Measurements from ENCODE around the gene DNAL4. TPM values are rescaled to one million over a fixed set of nuclear protein-coding genes. Genes with fewer than 3 reads are reported as not detected.
A peak's percentile ranks its signal among the peaks of the same experiment; 100 is the strongest.

The DNAL4 gene
- total and polyA plus RNA-seq, 4 donors: 8.2 to 14.3 (median 9.8) TPM

DNA sequence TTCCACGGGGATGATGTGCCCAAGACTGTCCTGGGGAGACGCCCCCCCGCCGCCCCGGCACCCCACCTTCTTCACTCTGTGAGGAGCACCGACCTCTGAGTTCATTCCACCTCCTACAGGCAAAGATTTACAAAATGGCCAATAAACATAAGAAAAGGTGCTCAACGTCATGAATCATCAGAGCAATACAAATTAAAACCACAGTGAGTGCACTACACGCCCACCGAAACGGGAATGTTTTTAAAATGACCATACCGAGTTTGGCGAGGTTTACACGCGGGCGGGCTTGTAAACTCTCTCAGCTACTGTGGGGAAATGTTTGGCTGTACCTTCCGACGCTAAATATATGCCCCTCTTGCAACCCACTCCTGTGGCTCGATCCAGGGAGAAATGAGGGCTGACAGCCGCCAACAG, 42.0 kb upstream of the DNAL4 start:
- 76 to 77% methylated on average over 19 of the region's 19 CpGs for WGBS, 2 donors
- Histone ChIP-seq H3K27me3 (ENCODE audit: control insufficient read depth in 1 of 2, insufficient read depth in 2 of 2, low read length in 1 of 2) (no peaks in the 10 kb centered on the region), H3K36me3 (ENCODE audit: control insufficient read depth in 1 of 2, insufficient read depth in 2 of 2, low read length in 1 of 2) (no peaks in the 10 kb centered on the region), H3K27ac (ENCODE audit: low read depth in 1 of 2, low read length in 2 of 2) (no peak overlapping the region), H3K9me3 (ENCODE audit: control insufficient read depth, low read length) (no peaks in the 10 kb centered on the region), H3K4me1 (ENCODE audit: control insufficient read depth in 1 of 2, insufficient read depth in 2 of 2, low read length in 2 of 2) (no peaks in the 10 kb centered on the region), H3K4me3 (ENCODE audit: low read length in 2 of 2) (no peak overlapping the region)
- ATAC-seq (ENCODE audit: low FRiP score) (no peak), DNase-seq (no peak)
- intact Hi-C loops (cut with DNase I): no loop called here

DNA sequence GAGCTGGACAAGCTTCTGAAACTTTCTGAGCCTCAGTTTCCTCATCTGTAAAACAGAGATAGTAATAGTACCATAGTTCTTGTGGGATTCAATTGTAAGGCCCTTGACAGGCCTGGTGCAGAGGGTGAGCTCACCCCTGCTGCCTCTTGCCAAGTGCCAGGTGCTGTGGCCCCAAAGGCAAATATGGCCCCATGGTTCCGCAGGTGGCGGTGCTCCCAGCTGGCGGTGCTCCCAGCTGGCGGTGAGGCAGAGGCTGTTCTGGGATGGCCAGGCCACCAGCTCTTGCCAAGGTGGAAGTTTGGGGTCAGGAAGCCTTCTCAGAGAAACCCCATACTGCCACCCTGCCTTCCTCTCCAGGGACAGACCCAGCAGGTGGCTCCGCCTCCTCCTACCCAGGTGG, 41.0 kb upstream of the DNAL4 start:
- Histone ChIP-seq H3K4me3 (ENCODE audit: low read length in 2 of 2) (no peak overlapping the region), H3K27ac (ENCODE audit: low read depth in 1 of 2, low read length in 2 of 2) (no peak overlapping the region), H3K27me3 (ENCODE audit: control insufficient read depth in 1 of 2, insufficient read depth in 2 of 2, low read length in 1 of 2) (no peaks in the 10 kb centered on the region), H3K9me3 (ENCODE audit: control insufficient read depth, low read length) (no peaks in the 10 kb centered on the region), H3K4me1 (ENCODE audit: control insufficient read depth in 1 of 2, insufficient read depth in 2 of 2, low read length in 2 of 2) (no peaks in the 10 kb centered on the region), H3K36me3 (ENCODE audit: control insufficient read depth in 1 of 2, insufficient read depth in 2 of 2, low read length in 1 of 2) (no peaks in the 10 kb centered on the region)
- DNase-seq (peak in 1 of 2 donors; percentile 27), ATAC-seq (ENCODE audit: low FRiP score) (no peak)
- whole genome bisulfite sequencing, 2 donors: 91 to 95% methylated on average over 5 of the region's 5 CpGs
- intact Hi-C loops (cut with DNase I): no loop called here

GRCh38 chr22:38834215-38834953, 40.4 kb upstream of the DNAL4 start:
- no peaks in the 10 kb centered on the region for H3K9me3 ChIP-seq (ENCODE audit: control insufficient read depth, low read length)

GRCh38 chr22:38833061-38833460, 39.1 kb upstream of the DNAL4 start:
- intact Hi-C loops (cut with DNase I): no loop called here
- no peaks in the 10 kb centered on the region for H3K27me3 ChIP-seq (ENCODE audit: control insufficient read depth in 1 of 2, insufficient read depth in 2 of 2, low read length in 1 of 2)
- no peaks in the 10 kb centered on the region for H3K9me3 ChIP-seq (ENCODE audit: control insufficient read depth, low read length)
- ATAC-seq (ENCODE audit: low FRiP score) (no peak), DNase-seq (peak in 1 of 2 donors; percentile 22)
- H3K36me3 ChIP-seq (ENCODE audit: control insufficient read depth in 1 of 2, insufficient read depth in 2 of 2, low read length in 1 of 2): no peaks in the 10 kb centered on the region
- H3K27ac ChIP-seq (ENCODE audit: low read depth in 1 of 2, low read length in 2 of 2): no peak overlapping the region
- H3K4me3 ChIP-seq (ENCODE audit: low read length in 2 of 2): no peak overlapping the region
- no peaks in the 10 kb centered on the region for H3K4me1 ChIP-seq (ENCODE audit: control insufficient read depth in 1 of 2, insufficient read depth in 2 of 2, low read length in 2 of 2)
- 81 to 87% methylated on average over 3 of the region's 3 CpGs for WGBS, 2 donors

More at GRCh38 chr22:38834215-38834953, 40.4 kb upstream of the DNAL4 start:
- Histone ChIP-seq H3K36me3 (ENCODE audit: control insufficient read depth in 1 of 2, insufficient read depth in 2 of 2, low read length in 1 of 2) (no peaks in the 10 kb centered on the region), H3K4me3 (ENCODE audit: low read length in 2 of 2) (no peak overlapping the region), H3K27ac (ENCODE audit: low read depth in 1 of 2, low read length in 2 of 2) (no peak overlapping the region), H3K4me1 (ENCODE audit: control insufficient read depth in 1 of 2, insufficient read depth in 2 of 2, low read length in 2 of 2) (no peaks in the 10 kb centered on the region), H3K27me3 (ENCODE audit: control insufficient read depth in 1 of 2, insufficient read depth in 2 of 2, low read length in 1 of 2) (no peaks in the 10 kb centered on the region)
- WGBS, 2 donors: 87 to 94% methylated on average over 13 of the region's 13 CpGs
- intact Hi-C loops (cut with DNase I): no loop called here
- ATAC-seq (ENCODE audit: low FRiP score) (no peak), DNase-seq (peak; percentile 12 to 27)

DNA sequence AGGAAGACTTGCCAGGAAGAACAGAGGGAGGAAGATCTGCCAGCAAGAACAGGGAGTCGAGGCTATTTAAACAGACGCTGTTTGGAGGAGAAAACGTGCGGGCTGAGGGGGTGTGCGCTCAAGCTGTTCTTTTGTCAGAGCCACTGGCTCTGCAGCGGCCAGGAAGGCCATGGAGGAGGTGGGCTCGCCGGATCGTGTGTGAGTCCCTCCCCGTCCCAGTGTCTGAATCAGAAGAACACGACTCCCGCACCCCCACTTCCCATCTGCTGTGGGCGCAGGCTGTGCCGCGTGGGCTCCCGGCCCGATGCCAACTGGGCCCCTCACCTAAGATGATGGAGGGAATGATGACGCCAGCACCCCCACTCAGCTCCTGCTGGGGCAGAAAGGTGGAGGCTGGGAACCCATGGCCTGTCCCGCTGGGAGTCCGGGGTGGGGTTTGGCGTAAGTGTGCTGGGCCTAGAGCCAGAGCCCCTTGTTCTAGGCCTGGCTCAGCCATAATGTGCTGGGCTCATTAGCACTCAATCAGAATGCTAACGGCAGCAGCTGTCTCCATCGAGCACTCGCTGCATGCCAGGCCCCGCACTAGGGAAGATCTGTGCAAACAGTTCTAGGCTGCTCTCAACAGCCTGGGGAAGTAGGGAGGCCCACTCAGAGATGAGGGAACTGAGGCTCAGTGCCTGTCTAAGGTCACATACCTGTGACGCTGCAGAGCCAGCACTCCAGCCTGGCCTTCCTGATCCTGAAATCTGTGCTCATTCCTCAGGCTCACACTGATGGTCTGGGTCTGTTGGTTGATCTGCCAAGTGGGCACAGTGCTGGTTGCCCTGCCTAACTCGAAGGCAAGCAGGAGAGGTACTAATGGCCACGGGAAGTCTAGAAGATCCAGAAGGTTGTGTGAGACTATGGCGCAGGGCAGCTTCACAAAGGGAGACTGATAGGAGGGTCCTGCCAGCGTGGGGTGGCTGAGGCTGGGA, 38.3 kb upstream of the DNAL4 start:
- DNase-seq (peak; percentile 40 to 47), ATAC-seq (ENCODE audit: low FRiP score) (no peak)
- Histone ChIP-seq H3K27me3 (ENCODE audit: control insufficient read depth in 1 of 2, insufficient read depth in 2 of 2, low read length in 1 of 2) (no peaks in the 10 kb centered on the region), H3K4me1 (ENCODE audit: control insufficient read depth in 1 of 2, insufficient read depth in 2 of 2, low read length in 2 of 2) (no peaks in the 10 kb centered on the region), H3K27ac (ENCODE audit: low read depth in 1 of 2, low read length in 2 of 2) (no peak overlapping the region), H3K4me3 (ENCODE audit: low read length in 2 of 2) (no peak overlapping the region), H3K36me3 (ENCODE audit: control insufficient read depth in 1 of 2, insufficient read depth in 2 of 2, low read length in 1 of 2) (no peaks in the 10 kb centered on the region), H3K9me3 (ENCODE audit: control insufficient read depth, low read length) (no peaks in the 10 kb centered on the region)
- WGBS, 2 donors: 82 to 84% methylated on average over 30 of the region's 30 CpGs
- intact Hi-C loops (cut with DNase I): no loop called here

DNA sequence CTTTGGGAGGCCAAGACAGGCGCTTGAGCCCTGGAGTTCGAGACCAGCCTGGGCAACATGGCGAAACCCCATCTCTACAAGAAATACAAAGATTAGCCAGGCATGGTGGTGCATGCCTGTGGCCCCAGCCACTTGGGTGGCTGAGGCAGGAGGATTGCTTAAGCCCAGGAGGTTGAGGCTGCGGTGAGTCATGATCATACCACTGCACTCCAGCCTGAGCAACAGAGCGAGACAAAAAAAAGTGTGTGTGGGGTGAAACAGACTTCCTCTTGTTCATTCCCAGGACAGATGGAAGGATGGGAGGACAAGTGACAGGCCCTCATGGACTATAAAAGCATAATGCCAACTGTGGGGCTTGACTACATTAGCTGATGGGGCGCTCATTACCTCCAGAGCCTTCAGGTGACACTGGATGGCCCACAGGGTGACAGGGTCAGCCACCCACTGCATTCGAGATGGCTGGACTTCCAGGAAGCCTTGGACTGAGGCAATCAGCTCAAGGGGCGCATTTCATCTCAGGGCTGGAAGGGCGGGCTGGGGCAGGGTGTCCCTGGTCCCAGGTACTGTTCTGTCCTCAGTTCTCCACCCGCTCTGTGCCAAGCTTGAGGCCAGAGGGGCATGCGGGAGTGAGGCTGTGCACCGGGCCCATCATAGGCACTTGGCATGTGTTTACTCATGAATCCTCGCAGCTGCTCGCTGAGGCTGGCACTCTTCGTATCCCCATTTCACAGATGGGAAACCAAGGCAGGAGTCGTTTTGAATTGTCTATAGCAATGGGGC, 37.4 kb upstream of the DNAL4 start:
- Histone ChIP-seq H3K4me1 (ENCODE audit: control insufficient read depth in 1 of 2, insufficient read depth in 2 of 2, low read length in 2 of 2) (no peaks in the 10 kb centered on the region), H3K9me3 (ENCODE audit: control insufficient read depth, low read length) (no peaks in the 10 kb centered on the region), H3K27ac (ENCODE audit: low read depth in 1 of 2, low read length in 2 of 2) (no peak overlapping the region), H3K4me3 (ENCODE audit: low read length in 2 of 2) (no peak overlapping the region), H3K36me3 (ENCODE audit: control insufficient read depth in 1 of 2, insufficient read depth in 2 of 2, low read length in 1 of 2) (no peaks in the 10 kb centered on the region), H3K27me3 (ENCODE audit: control insufficient read depth in 1 of 2, insufficient read depth in 2 of 2, low read length in 1 of 2) (no peaks in the 10 kb centered on the region)
- intact Hi-C loops (cut with DNase I): no loop called here
- 92 to 94% methylated on average over 16 of the region's 16 CpGs for WGBS, 2 donors
- DNase-seq: peak; percentile 44 to 46
- no peak for ATAC-seq (ENCODE audit: low FRiP score)

- 79 to 83% methylated on average over 7 of the region's 7 CpGs for WGBS, 2 donors
- no peaks in the 10 kb centered on the region for H3K9me3 ChIP-seq (ENCODE audit: control insufficient read depth, low read length)
- H3K4me3 ChIP-seq (ENCODE audit: low read length in 2 of 2): no peak overlapping the region
- H3K27me3 ChIP-seq (ENCODE audit: control insufficient read depth in 1 of 2, insufficient read depth in 2 of 2, low read length in 1 of 2): no peaks in the 10 kb centered on the region
- no peak overlapping the region for H3K27ac ChIP-seq (ENCODE audit: low read depth in 1 of 2, low read length in 2 of 2)
- DNase-seq: no peak
- H3K36me3 ChIP-seq (ENCODE audit: control insufficient read depth in 1 of 2, insufficient read depth in 2 of 2, low read length in 1 of 2): no peaks in the 10 kb centered on the region
- no peaks in the 10 kb centered on the region for H3K4me1 ChIP-seq (ENCODE audit: control insufficient read depth in 1 of 2, insufficient read depth in 2 of 2, low read length in 2 of 2)
- no peak for ATAC-seq (ENCODE audit: low FRiP score)
- intact Hi-C loops (cut with DNase I): no loop called here
Measured at GRCh38 chr22:38830845-38831108, 36.8 kb upstream of the DNAL4 start.

DNA sequence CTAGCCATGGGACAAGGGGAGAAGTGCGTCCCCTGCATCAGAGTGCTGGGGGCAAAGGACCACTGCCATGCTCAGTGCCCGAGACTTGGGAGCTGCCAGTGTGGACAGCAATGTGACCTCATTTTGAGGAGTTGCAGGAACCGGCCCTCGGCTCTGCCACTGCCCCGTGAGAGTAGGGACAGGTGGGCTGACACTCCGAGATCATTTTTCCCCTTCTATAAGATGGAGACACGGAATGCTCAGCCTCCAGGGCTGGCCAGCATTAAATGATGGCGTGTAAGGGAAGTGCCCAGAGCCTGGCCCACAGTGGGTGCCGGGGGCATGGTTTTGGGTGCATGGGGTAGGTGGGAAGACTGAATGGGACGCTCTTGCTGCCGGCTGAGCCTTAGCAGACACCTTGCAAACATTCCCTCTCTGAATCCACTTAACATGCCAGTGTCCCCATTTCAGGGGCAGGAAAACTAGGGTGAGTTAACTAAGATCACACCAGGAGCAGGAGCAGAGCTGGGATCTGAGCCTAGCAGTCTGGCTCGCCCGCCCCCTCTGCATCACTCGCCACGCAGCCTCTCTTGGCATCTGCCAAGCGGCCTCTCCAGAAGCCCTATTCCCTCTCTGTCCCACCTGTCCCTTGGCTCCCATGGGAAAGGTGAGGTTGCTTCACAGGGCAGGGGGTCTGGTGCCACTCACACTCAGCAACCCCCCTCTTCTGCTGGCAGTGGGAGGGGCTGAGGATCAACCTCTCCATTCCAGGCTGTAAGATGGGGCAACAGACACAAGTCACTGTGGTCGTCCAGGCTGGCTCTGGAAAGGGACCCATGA, 36.3 kb upstream of the DNAL4 start:
- no peaks in the 10 kb centered on the region for H3K4me1 ChIP-seq (ENCODE audit: control insufficient read depth in 1 of 2, insufficient read depth in 2 of 2, low read length in 2 of 2)
- H3K36me3 ChIP-seq (ENCODE audit: control insufficient read depth in 1 of 2, insufficient read depth in 2 of 2, low read length in 1 of 2): no peaks in the 10 kb centered on the region
- H3K27ac ChIP-seq (ENCODE audit: low read depth in 1 of 2, low read length in 2 of 2): no peak overlapping the region
- intact Hi-C loops (cut with DNase I): no loop called here
- no peak for ATAC-seq (ENCODE audit: low FRiP score)
- H3K27me3 ChIP-seq (ENCODE audit: control insufficient read depth in 1 of 2, insufficient read depth in 2 of 2, low read length in 1 of 2): no peaks in the 10 kb centered on the region
- DNase-seq: peak; percentile 33 to 63
- H3K4me3 ChIP-seq (ENCODE audit: low read length in 2 of 2): no peak overlapping the region
- H3K9me3 ChIP-seq (ENCODE audit: control insufficient read depth, low read length): no peaks in the 10 kb centered on the region
- WGBS, 2 donors: 86 to 89% methylated on average over 17 of the region's 17 CpGs

All from aorta (tissue), 5 donors.